Measurements from ENCODE around the gene PLEKHM2.

Gene PLEKHM2

GRCh38 chr1:15736038-15736891 lies 52.1 kb downstream of the PLEKHM2 start, which contains the start of gene SLC25A34:
Gene SLC25A34, plus strand, starts transcription at chr1:15736258. Its CDS starts 228 bp downstream, at chr1:15736486.
- no peak for DNase-seq (ENCODE audit: low read depth)
- no peak within 1 kb of the TSS for H3K4me3 ChIP-seq (ENCODE audit: low read depth, low read length)
- no peak for TF ChIP-seq CTCF (IDR thresholded peaks at IDR 0.05; ENCODE audit: low read depth, low read length, missing control alignments)
- in situ Hi-C loops (cut with HindIII; ENCODE audit: low sequenced_read_pairs), result no loop called here

DNA sequence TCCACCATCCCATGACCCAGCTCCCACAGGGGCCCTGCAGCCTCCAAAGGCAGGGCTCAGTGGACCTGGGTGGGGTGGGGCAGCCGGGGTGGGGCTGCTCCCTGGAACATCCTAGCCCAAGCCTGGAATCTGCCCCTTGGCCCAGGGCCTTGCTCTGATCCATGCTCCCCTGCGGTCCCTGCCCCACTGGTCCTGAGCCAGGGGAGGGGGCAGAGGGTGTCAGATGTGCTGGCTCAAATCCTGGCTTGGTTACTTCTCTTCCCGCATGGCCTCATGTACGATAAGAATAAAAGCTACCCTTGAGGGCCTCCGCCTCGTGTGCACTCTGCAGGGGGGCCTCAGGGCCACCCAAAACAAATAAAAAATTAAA lies 52.8 kb downstream of the PLEKHM2 start:
- H3K4me3 ChIP-seq (ENCODE audit: low read depth, low read length), result no peak overlapping the region
- in situ Hi-C loops (cut with HindIII; ENCODE audit: low sequenced_read_pairs), result no loop called here
- DNase-seq (ENCODE audit: low read depth), result no peak
- TF ChIP-seq CTCF (IDR thresholded peaks at IDR 0.05; ENCODE audit: low read depth, low read length, missing control alignments), result no peak

GRCh38 chr1:15737324-15738319 lies 53.5 kb downstream of the PLEKHM2 start:
- TF ChIP-seq CTCF (IDR thresholded peaks at IDR 0.05; ENCODE audit: low read depth, low read length, missing control alignments), result no peak
- no peak overlapping the region for H3K4me3 ChIP-seq (ENCODE audit: low read depth, low read length)
- DNase-seq (ENCODE audit: low read depth), result no peak
- in situ Hi-C loops (cut with HindIII; ENCODE audit: low sequenced_read_pairs), result no loop called here

GRCh38 chr1:15738416-15739113 lies 54.4 kb downstream of the PLEKHM2 start:
- DNase-seq (ENCODE audit: low read depth), result no peak
- in situ Hi-C loops (cut with HindIII; ENCODE audit: low sequenced_read_pairs), result no loop called here
- H3K4me3 ChIP-seq (ENCODE audit: low read depth, low read length), result no peak overlapping the region
- no peak for TF ChIP-seq CTCF (IDR thresholded peaks at IDR 0.05; ENCODE audit: low read depth, low read length, missing control alignments)

DNA sequence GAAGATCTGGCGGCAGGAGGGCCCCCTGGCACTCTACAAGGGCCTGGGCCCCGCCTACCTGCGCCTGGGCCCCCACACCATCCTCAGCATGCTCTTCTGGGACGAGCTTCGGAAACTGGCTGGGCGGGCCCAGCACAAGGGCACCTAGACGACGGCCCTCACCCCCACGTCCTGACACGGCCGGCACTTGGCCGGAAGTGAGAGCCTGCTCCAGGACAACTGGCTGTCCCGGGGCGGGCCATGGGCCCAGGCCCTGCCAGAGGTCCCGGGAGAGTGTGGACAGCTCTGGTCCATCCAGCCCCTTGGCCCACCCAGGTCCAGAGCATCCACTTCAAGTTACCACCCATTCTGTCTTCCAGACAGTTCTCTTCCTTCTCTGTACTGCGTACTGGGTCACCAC lies 55.1 kb downstream of the PLEKHM2 start:
- no peak for DNase-seq (ENCODE audit: low read depth)
- no peak for TF ChIP-seq CTCF (IDR thresholded peaks at IDR 0.05; ENCODE audit: low read depth, low read length, missing control alignments)
- in situ Hi-C loops (cut with HindIII; ENCODE audit: low sequenced_read_pairs), result no loop called here
- H3K4me3 ChIP-seq (ENCODE audit: low read depth, low read length), result no peak overlapping the region

- in situ Hi-C loops (cut with HindIII; ENCODE audit: low sequenced_read_pairs), result no loop called here
- H3K4me3 ChIP-seq (ENCODE audit: low read depth, low read length), result no peak overlapping the region
- DNase-seq (ENCODE audit: low read depth), result no peak
- TF ChIP-seq CTCF (IDR thresholded peaks at IDR 0.05; ENCODE audit: low read depth, low read length, missing control alignments), result peak; percentile 28
Observed at GRCh38 chr1:15739745-15740144, 55.6 kb downstream of the PLEKHM2 start.

Measured in astrocyte of the cerebellum (primary cell).